OCI-LY7 (cell line): ENCODE data around the gene CETP. TPM values are rescaled to one million over a fixed set of nuclear protein-coding genes. Genes with fewer than 3 reads are reported as not detected.
A peak's percentile ranks its signal among the peaks of the same experiment; 100 is the strongest.

Source experiments
- BruUV-seq: library from RNA; stranded (reverse); fragments of 400-500 nt; replicated peaks from 2 replicates; lab custom pipeline; 2021; lab: Mats Ljungman, UMichigan
- CTCF ChIA-PET: fragments of 300-600 bp; sonication (Branson Sonifier 250); formaldehyde crosslinking; loops from one replicate; lab custom pipeline; 2022; ENCODE audit warnings: antibody characterized with exemption; ENCODE audit not compliant: unreplicated experiment; lab: Charles Lee
- POLR2A ChIA-PET: fragments of 300-600 bp; sonication (Branson Sonifier 250); formaldehyde crosslinking; loops from one replicate; lab custom pipeline; 2022; ENCODE audit warnings: antibody characterized with exemption; lab: Charles Lee
- DNase-seq: peaks from one replicate; pipeline ENCODE4 v3.0.0-alpha.2; 2015; ENCODE audit warnings: low spot score
- H2AFZ ChIP-seq: fragments of 200-600 bp; sonication (generic), shearing (Covaris generic); 2 replicates; pipeline ENCODE4 v1.6.1; 2014; ENCODE audit warnings: mild to moderate bottlenecking, antibody characterized with exemption, low read length, moderate library complexity
- H3K27ac ChIP-seq: fragments of 200-600 bp; sonication (generic); 2 replicates; pipeline ENCODE4 v1.5.1; 2014; ENCODE audit warnings: mixed run types, low read depth, mild to moderate bottlenecking, moderate library complexity, low read length, inconsistent platforms; ENCODE audit not compliant: poor library complexity, severe bottlenecking
- H3K36me3 ChIP-seq: fragments of 200-600 bp; sonication (generic); 2 replicates; pipeline ENCODE4 v1.6.1; 2014; ENCODE audit warnings: mild to moderate bottlenecking, antibody characterized with exemption, low read length, moderate library complexity, mixed read lengths; ENCODE audit not compliant: insufficient read depth
- H3K4me1 ChIP-seq: fragments of 200-600 bp; sonication (generic); 2 replicates; pipeline ENCODE4 v1.5.1; 2014; ENCODE audit warnings: mild to moderate bottlenecking, low read length; ENCODE audit not compliant: insufficient read depth, poor library complexity, severe bottlenecking
- H3K4me2 ChIP-seq: fragments of 200-600 bp; sonication (generic); 2 replicates; pipeline ENCODE4 v1.6.1; 2014; ENCODE audit warnings: mild to moderate bottlenecking, low read length
- H3K4me3 ChIP-seq: fragments of 200-600 bp; sonication (generic); 2 replicates; pipeline ENCODE4 v1.5.1; 2014; ENCODE audit warnings: mild to moderate bottlenecking, low read depth, low read length; ENCODE audit not compliant: poor library complexity, severe bottlenecking
- H3K79me2 ChIP-seq: fragments of 200-600 bp; sonication (generic); 2 replicates; pipeline ENCODE4 v1.6.1; 2016; ENCODE audit warnings: low read depth, mild to moderate bottlenecking, low read length, moderate library complexity, mixed read lengths; ENCODE audit not compliant: insufficient read depth
- H3K9me2 ChIP-seq: fragments of 200-600 bp; sonication (generic); 2 replicates; pipeline ENCODE4 v1.6.1; 2016; ENCODE audit warnings: mild to moderate bottlenecking, low read length, mixed read lengths; ENCODE audit not compliant: insufficient read depth
- H3K9me3 ChIP-seq: fragments of 200-600 bp; sonication (generic); 2 replicates; pipeline ENCODE4 v1.6.1; 2014; ENCODE audit warnings: mild to moderate bottlenecking, mixed run types, low read length, mixed read lengths
- H4K20me1 ChIP-seq: fragments of 200-600 bp; sonication (generic); 2 replicates; pipeline ENCODE4 v1.6.1; 2014; ENCODE audit warnings: mild to moderate bottlenecking, antibody characterized with exemption, low read length, moderate library complexity, mixed read lengths; ENCODE audit not compliant: insufficient read depth
- EZH2phosphoT487 ChIP-seq: fragments of 200-600 bp; sonication (generic); IDR thresholded peaks from 2 replicates; pipeline ENCODE4 v1.6.1; 2018; ENCODE audit warnings: low read depth, borderline replicate concordance, mild to moderate bottlenecking, mixed run types, antibody characterized with exemption, low read length, moderate library complexity, mixed read lengths
- intact Hi-C: fragments of 100-400 bp; cut with micrococcal nuclease; formaldehyde crosslinking; loops from one replicate; pipeline ENCODE4 v1.10.0; 2022; ENCODE audit not compliant: unreplicated experiment
- total RNA-seq, 2 experiments: library from RNA; depleted of rRNA in 1 of 2; stranded (reverse); fragments of >200 nt in 1 of 2; shearing (Covaris generic) in 1 of 2; gene quantifications; 2 replicates each; pipeline ENCODE4 v1.2.3, GENCODE V29; 2014 to 2022
- TF ChIP-seq, protein P1 (sequence below): fragments of 200-600 bp; sonication (generic); conservative IDR thresholded peaks from 2 replicates; pipeline ENCODE4 v1.5.1; 2014; ENCODE audit warnings: mild to moderate bottlenecking, antibody characterized with exemption, low read length, moderate library complexity, mixed read lengths

CETP gene
- total RNA-seq, 2 experiments from 2014 or later, result 0.54 to 0.65 TPM

DNA sequence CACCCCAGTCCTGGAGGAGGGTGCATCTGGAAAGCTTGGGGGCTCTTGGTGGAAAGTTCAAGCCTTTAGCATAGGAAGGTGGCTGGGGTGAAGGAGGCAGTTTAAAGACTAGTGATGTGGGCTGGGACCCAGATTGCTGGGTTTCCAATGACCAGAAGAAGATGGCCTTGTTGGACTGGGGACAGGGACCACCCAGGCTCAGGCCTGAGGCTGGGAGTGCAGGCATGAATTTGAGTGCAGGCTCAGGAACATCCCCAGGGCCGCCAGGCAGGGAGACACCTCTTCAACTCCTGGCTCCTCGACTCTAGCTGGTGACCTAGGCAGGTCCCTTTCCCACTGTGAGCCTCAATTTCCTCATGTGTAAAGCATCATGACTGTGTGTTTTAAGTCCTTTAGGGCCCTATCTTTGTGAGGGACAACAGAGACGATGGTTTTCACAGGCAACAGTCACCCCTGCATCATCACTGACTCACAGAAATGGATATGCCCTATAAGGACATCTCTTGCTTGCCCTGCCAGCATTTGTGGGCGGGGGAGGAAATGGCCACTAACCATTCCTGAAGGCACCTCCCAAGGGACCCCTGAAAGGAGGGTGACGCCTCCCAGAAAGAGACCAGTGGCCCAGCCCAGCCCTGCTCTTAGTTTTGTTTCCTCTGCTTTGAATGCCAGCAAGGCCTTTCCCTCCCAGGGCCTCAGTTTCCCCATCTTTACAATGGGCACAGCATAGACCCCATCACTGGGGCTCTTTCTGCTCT lies 38.7 kb downstream of the CETP start:
- Histone ChIP-seq H3K79me2 (peaks cover 83% of the 10 kb centered on the region), H3K9me3 (no peaks in the 10 kb centered on the region), H2AFZ (no peak overlapping the region), H3K27ac (peak overlapping the region; percentile 21), H4K20me1 (no peaks in the 10 kb centered on the region), H3K4me3 (no peak overlapping the region), H3K4me2 (no peak overlapping the region), H3K9me2 (no peaks in the 10 kb centered on the region), H3K4me1 (peaks cover 53% of the 10 kb centered on the region), H3K36me3 (peaks cover 43% of the 10 kb centered on the region)
- no peak for DNase-seq
- BruUV-seq, result no TSS peak
- ChIA-PET POLR2A (no interaction called here), CTCF (no interaction called here)
- intact Hi-C loops, result no loop called here
- TF ChIP-seq EZH2phosphoT487, result no peak
- TF ChIP-seq, protein P1, sequence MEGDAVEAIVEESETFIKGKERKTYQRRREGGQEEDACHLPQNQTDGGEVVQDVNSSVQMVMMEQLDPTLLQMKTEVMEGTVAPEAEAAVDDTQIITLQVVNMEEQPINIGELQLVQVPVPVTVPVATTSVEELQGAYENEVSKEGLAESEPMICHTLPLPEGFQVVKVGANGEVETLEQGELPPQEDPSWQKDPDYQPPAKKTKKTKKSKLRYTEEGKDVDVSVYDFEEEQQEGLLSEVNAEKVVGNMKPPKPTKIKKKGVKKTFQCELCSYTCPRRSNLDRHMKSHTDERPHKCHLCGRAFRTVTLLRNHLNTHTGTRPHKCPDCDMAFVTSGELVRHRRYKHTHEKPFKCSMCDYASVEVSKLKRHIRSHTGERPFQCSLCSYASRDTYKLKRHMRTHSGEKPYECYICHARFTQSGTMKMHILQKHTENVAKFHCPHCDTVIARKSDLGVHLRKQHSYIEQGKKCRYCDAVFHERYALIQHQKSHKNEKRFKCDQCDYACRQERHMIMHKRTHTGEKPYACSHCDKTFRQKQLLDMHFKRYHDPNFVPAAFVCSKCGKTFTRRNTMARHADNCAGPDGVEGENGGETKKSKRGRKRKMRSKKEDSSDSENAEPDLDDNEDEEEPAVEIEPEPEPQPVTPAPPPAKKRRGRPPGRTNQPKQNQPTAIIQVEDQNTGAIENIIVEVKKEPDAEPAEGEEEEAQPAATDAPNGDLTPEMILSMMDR, result no peak

- no peaks in the 10 kb centered on the region for H3K9me2 ChIP-seq
- TF ChIP-seq EZH2phosphoT487, result no peak
- TF ChIP-seq, protein P1, result no peak
- H3K4me3 ChIP-seq, result no peak overlapping the region
- H3K79me2 ChIP-seq, result peaks cover 83% of the 10 kb centered on the region
- H3K4me1 ChIP-seq, result peaks cover 60% of the 10 kb centered on the region
- CTCF ChIA-PET, result no interaction called here
- H3K9me3 ChIP-seq, result no peaks in the 10 kb centered on the region
- peak overlapping the region; percentile 7 for H3K27ac ChIP-seq
- no peak for DNase-seq
- BruUV-seq, result no TSS peak
- POLR2A ChIA-PET, result no interaction called here
- no peak overlapping the region for H2AFZ ChIP-seq
- intact Hi-C loops, result no loop called here
- H3K4me2 ChIP-seq, result no peak overlapping the region
- peaks cover 43% of the 10 kb centered on the region for H3K36me3 ChIP-seq
- H4K20me1 ChIP-seq, result no peaks in the 10 kb centered on the region
Observed at GRCh38 chr16:57001026-57001679, 39.4 kb downstream of the CETP start.
